Hepatocyte (in vitro differentiated cells): Measurements from ENCODE around the gene DUOX2.

Experiments used
- EZH2phosphoT487 ChIP-seq: fragments of 200-600 bp; sonication (generic); IDR thresholded peaks from one replicate; pipeline ENCODE4 v1.6.1; 2018; ENCODE audit warnings: antibody characterized with exemption, mild to moderate bottlenecking, low read depth, moderate library complexity; ENCODE audit not compliant: unreplicated experiment, severe bottlenecking
- TF ChIP-seq, protein P1 (sequence below): fragments of 200-600 bp; sonication (generic); IDR thresholded peaks from 2 replicates; pipeline ENCODE4 v1.5.1; 2016; ENCODE audit warnings: antibody characterized with exemption, mild to moderate bottlenecking; ENCODE audit not compliant: poor library complexity

DNA sequence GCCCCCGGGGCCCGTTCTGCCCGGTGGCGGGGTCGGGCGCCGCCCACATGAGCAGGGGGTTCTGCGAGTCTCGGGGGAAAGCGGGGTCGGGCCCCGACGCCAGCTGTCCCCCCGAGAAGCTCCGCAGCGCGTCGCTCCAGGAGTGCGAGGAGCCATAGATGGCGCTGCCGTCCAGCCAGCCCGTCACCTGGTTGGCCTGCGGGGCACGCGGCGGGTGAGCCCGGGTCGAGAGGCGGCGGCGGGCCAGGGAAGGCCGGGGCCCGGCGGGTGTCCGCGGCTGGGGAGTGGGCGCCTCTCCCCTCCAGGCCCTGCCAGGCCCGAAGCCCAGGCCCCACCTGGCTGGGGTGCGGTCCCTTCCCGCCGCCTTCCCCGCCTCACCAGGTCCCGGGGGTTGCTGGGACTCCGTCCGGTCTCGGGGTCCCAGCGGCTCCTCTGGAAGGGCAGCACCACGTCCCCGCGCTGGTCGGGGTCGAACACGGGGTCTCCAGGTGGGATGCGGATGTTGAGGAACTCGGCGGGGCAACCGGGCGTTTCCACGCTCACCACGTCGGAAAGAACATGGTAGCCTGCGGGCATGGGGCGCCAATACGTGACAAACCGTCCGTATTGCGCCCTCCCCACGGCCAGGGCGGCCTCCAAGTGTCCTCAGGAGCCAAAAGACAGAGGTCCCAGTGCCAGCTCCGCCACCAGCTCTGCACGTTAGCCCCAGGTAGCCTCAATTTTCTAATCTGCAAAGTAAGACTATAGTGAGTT is 2.4 kb downstream of the DUOX2 start:
- TF ChIP-seq, protein P1, sequence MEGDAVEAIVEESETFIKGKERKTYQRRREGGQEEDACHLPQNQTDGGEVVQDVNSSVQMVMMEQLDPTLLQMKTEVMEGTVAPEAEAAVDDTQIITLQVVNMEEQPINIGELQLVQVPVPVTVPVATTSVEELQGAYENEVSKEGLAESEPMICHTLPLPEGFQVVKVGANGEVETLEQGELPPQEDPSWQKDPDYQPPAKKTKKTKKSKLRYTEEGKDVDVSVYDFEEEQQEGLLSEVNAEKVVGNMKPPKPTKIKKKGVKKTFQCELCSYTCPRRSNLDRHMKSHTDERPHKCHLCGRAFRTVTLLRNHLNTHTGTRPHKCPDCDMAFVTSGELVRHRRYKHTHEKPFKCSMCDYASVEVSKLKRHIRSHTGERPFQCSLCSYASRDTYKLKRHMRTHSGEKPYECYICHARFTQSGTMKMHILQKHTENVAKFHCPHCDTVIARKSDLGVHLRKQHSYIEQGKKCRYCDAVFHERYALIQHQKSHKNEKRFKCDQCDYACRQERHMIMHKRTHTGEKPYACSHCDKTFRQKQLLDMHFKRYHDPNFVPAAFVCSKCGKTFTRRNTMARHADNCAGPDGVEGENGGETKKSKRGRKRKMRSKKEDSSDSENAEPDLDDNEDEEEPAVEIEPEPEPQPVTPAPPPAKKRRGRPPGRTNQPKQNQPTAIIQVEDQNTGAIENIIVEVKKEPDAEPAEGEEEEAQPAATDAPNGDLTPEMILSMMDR = no peak
- peak; percentile 46 for TF ChIP-seq EZH2phosphoT487
